SU-DHL-6 (cell line): Measurements from ENCODE around the gene LTC4S.

ENCODE experiments used
- EZH2phosphoT487 ChIP-seq: fragments of 200-600 bp; sonication (generic), shearing (Covaris generic); conservative IDR thresholded peaks from 2 replicates; pipeline ENCODE4 v1.6.1; 2018; ENCODE audit warnings: mild to moderate bottlenecking, antibody characterized with exemption, low read length, moderate library complexity, mixed read lengths
- TF ChIP-seq, protein P1 (sequence below): fragments of 200-600 bp; sonication (generic); IDR thresholded peaks from one replicate; pipeline ENCODE4 v1.5.1; 2017; ENCODE audit warnings: antibody characterized with exemption, mild to moderate bottlenecking, low read length, moderate library complexity; ENCODE audit not compliant: insufficient read depth, poor library complexity, severe bottlenecking

- TF ChIP-seq, protein P1, sequence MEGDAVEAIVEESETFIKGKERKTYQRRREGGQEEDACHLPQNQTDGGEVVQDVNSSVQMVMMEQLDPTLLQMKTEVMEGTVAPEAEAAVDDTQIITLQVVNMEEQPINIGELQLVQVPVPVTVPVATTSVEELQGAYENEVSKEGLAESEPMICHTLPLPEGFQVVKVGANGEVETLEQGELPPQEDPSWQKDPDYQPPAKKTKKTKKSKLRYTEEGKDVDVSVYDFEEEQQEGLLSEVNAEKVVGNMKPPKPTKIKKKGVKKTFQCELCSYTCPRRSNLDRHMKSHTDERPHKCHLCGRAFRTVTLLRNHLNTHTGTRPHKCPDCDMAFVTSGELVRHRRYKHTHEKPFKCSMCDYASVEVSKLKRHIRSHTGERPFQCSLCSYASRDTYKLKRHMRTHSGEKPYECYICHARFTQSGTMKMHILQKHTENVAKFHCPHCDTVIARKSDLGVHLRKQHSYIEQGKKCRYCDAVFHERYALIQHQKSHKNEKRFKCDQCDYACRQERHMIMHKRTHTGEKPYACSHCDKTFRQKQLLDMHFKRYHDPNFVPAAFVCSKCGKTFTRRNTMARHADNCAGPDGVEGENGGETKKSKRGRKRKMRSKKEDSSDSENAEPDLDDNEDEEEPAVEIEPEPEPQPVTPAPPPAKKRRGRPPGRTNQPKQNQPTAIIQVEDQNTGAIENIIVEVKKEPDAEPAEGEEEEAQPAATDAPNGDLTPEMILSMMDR: no peak
- TF ChIP-seq EZH2phosphoT487: no peak
These were observed 14.0 kb upstream of the LTC4S start for GRCh38 chr5:179779826-179780225.
